NCI-H345 treated with DMSO at 0.1 percent for 48 hours (cell line): ENCODE measurements around the gene RORB.
"Not testable (repeated sequence)": the region's sequence is repeated elsewhere in the genome, so short reads cannot be mapped to it uniquely, and the experiment has no call there.

Experiments used
- DNase-seq: peaks from one replicate; lab custom pipeline; 2025; ENCODE audit not compliant: unreplicated experiment; lab: John Stamatoyannopoulos, UW

Gene RORB

GRCh38 chr9:74512416-74512815 is 15.3 kb downstream of the RORB start:
- no peak for DNase-seq

GRCh38 chr9:74513221-74513620 is 16.1 kb downstream of the RORB start:
- no peak for DNase-seq

- DNase-seq, result no peak
Measured at GRCh38 chr9:74517188-74517587, 20.1 kb downstream of the RORB start.

DNA sequence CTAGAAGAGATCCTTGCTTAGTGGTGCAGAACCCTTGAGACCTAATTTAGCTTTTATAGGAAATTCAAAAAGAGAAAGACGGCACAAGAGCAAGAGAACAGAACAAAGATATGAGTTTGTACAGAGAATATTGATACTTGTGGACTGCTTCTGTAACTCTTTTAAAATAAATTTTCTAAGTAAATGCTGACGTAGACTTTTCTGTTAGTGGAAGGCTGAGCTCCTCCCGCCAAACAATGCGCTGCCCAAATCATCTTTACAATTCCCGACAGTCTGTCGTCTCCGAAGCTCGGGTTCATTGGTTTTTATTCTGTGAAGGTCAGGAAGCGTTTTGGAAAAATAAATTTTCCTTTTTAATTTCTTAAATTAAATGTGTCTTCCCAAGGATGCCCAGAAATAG is 22.3 kb downstream of the RORB start:
- no peak for DNase-seq

- no peak for DNase-seq
Measured at GRCh38 chr9:74521009-74521408, 23.9 kb downstream of the RORB start.

GRCh38 chr9:74524289-74524688 is 27.2 kb downstream of the RORB start:
- DNase-seq, result no peak

DNA sequence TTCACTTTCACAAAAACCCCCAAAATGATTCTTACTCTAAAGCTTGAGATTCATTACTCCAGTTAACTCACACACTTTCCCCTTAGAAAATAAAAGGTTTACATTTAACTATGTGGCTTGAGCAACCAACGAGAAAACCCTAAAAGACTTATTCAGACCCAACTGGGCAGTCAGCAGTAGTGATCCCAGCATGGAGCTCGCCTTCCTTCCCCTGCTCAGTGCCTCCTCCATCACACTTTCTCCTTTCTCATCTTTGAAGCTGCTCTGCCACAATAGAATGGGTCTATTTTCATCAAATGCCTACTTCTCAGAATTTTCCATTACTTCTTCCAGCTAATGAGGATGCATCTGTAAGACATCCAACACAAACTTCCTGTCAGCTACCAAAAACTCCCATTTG is 29.1 kb downstream of the RORB start:
- no peak for DNase-seq

DNA sequence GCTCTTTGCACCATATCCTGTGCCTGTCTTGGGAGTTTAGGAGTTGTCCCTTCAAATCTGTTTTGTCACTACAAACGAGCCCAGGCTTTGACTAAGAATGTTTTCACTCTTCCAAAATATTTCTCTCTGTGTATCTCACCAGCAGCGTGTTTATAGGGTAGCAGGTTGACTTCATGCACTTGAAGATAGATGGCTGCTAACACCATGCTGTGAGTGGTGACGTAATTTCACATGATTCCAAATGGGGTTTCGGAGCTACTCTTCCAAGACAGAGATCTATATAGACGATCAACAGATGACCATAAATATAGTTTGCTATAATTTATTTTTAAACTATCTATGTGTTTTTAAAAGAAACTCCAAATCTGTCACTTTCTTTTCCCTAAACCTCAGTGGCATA is 30.6 kb downstream of the RORB start:
- no peak for DNase-seq

GRCh38 chr9:74528207-74528606 is 31.1 kb downstream of the RORB start:
- no peak for DNase-seq

DNA sequence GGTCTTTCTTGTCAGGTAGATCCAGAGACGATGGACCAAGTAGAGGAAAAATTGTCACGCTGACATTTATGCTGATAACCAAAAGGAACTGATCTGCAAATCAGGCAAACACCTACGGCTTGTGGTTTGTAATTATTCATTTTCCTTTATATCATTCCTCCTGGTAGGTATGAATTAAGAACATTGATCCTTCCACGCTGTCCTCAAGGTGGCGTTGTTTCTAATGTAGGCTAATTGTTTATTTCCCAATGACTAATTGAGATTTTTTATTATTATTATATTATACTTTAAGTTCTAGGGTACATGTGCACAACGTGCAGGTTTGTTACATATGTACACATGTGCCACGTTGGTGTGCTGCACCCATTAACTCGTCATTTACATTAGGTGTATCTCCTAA is 33.3 kb downstream of the RORB start:
- DNase-seq, result not testable (repeated sequence)

- no peak for DNase-seq
Measured at GRCh38 chr9:74533253-74533652, 36.1 kb downstream of the RORB start.

DNA sequence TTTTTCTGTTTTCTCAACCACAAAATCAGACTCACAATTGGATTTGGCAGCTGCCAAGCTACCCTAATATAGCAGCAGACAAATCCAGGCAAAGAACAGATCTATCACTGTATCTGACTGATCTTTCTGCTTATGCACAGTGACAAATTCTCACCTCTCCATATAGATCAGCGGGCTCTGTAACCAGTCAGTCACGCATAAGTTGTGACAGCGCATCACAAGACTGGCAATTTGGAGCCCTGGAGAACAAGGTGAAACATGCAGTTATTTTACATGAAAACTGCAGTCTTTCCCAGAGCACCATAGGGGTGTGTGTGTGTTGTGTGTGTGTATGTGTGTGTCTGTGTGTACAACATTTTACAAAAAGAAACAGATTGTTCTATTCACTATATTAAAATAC is 37.7 kb downstream of the RORB start:
- no peak for DNase-seq

DNA sequence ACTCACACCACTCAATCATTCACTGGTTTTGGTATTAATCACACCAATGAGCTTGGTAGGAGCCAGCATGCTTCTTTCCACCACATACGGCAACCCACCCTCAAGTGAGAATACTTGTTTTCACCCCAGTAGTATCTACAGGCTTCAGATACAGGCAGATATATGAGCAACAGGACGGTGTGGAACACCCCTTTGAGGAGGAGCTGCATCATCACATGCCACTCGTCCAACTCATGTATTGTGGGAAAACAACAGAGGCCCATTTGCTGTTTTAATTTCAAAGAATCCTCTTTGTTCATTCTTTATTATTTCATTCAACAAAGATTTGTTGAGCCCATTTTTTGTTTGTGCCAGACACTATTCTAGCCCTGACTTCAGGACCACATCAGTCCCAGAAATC is 46.0 kb downstream of the RORB start:
- no peak for DNase-seq

DNA sequence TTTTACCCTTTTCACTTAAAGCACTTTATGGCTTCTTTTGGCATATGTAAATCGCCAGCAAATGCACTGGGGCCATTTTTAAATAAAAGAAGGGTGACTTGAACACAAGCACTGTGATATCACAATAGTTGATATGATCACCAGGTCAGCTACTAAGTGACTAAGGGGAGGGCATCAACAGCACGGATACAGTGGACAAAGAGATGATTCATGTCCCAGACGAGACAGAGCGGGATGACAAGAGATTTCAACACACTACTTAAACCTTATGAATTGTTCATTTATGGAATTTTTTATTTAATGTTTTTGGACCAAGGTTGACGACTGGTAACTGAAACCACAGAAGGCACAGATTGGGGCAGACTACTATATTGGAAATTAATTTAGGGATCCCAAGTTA is 54.1 kb downstream of the RORB start:
- no peak for DNase-seq

GRCh38 chr9:74554751-74555419 is 57.8 kb downstream of the RORB start:
- DNase-seq, result no peak

- no peak for DNase-seq
Measured at GRCh38 chr9:74555565-74555964, 58.4 kb downstream of the RORB start.

- DNase-seq, result no peak
Measured at GRCh38 chr9:74556685-74557084, 59.5 kb downstream of the RORB start.

DNA sequence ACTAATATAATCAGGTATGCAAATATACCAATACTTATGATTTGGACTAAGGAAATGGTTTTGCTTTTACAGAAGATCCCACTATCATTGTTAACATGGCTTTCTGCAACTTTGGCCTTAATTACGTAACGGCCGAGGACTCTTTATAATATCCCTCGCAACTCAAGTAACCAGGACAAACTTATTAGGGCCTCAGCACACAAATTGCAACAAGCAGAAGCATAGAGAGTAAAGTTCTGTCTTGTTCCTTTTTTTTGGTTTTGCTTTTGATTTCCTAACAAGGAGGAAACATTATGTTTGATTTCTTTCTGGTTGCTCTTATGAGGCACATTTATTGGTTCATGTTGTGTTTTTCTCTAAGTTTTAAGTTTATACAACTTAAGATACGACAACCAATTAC is 60.4 kb downstream of the RORB start:
- no peak for DNase-seq

- no peak for DNase-seq
Measured at GRCh38 chr9:74562611-74563010, 65.5 kb downstream of the RORB start.

- DNase-seq, result peak; percentile 1
Measured at GRCh38 chr9:74570879-74571512, 73.9 kb downstream of the RORB start.

- no peak for DNase-seq
Measured at GRCh38 chr9:74573640-74574191, 76.6 kb downstream of the RORB start.

- no peak for DNase-seq
Measured at GRCh38 chr9:74576176-74576575, 79.0 kb downstream of the RORB start.

- DNase-seq, result no peak
Measured at GRCh38 chr9:74577956-74578355, 80.8 kb downstream of the RORB start.
